Measurements from ENCODE around the gene IL19.

Gene IL19

GRCh38 chr1:206770531-206771337 lies at the start of gene IL19:
Gene IL19, plus strand, starts transcription at chr1:206770773. Its CDS starts 65,890 bp downstream, at chr1:206836663.
- no peak for DNase-seq

GRCh38 chr1:206721454-206721853 lies 49.1 kb upstream of the IL19 start:
- no peak for DNase-seq

GRCh38 chr1:206722751-206723461 lies 47.7 kb upstream of the IL19 start:
- DNase-seq: no peak

GRCh38 chr1:206723462-206723804 lies 47.1 kb upstream of the IL19 start:
- DNase-seq: no peak

- no peak for DNase-seq
Measured at GRCh38 chr1:206723805-206724472, 46.6 kb upstream of the IL19 start.

- DNase-seq: peak; percentile 57 to 68
Measured at GRCh38 chr1:206725109-206725963, 45.2 kb upstream of the IL19 start.

- DNase-seq: no peak
Measured at GRCh38 chr1:206727981-206728696, 42.4 kb upstream of the IL19 start.

- no peak for DNase-seq
Measured at GRCh38 chr1:206728697-206728987, 41.9 kb upstream of the IL19 start.

GRCh38 chr1:206729050-206729449 lies 41.5 kb upstream of the IL19 start:
- no peak for DNase-seq

GRCh38 chr1:206729507-206729906 lies 41.1 kb upstream of the IL19 start:
- no peak for DNase-seq

GRCh38 chr1:206732508-206732907 lies 38.1 kb upstream of the IL19 start:
- DNase-seq: no peak

- no peak for DNase-seq
Measured at GRCh38 chr1:206732992-206733391, 37.6 kb upstream of the IL19 start.

- DNase-seq: peak; percentile 84 to 86
Measured at GRCh38 chr1:206734499-206735142, 36.0 kb upstream of the IL19 start.

- DNase-seq: no peak
Measured at GRCh38 chr1:206735553-206736031, 35.0 kb upstream of the IL19 start.

GRCh38 chr1:206736878-206737728 lies 33.5 kb upstream of the IL19 start:
- DNase-seq: no peak

- DNase-seq: no peak
Measured at GRCh38 chr1:206737729-206738201, 32.8 kb upstream of the IL19 start.

GRCh38 chr1:206738370-206739366 lies 31.9 kb upstream of the IL19 start:
- no peak for DNase-seq

GRCh38 chr1:206739411-206740076 lies 31.0 kb upstream of the IL19 start:
- no peak for DNase-seq

Measured in stimulated activated CD4-positive, alpha-beta T cell treated with anti-CD3 and anti-CD28 coated beads, Interleukin-2, amount 100 ng/mL, for 48 hours (primary cell).